Mucosa of descending colon (tissue), 3 donors: ENCODE measurements around the gene RIN3. TPM values are rescaled to one million over a fixed set of nuclear protein-coding genes. Genes with fewer than 3 reads are reported as not detected.
A peak's percentile ranks its signal among the peaks of the same experiment; 100 is the strongest.

Experiments
- ATAC-seq: fragments of 200-7000 bp; cut with Tn5 transposase; one replicate; pipeline ENCODE4 v1.9.1; 2020; ENCODE audit warnings: mild to moderate bottlenecking, moderate library complexity
- DNase-seq, 3 donors: peaks; one replicate each; pipeline ENCODE4 v3.0.0-alpha.2; 2020
- H3K36me3 ChIP-seq: fragments of 200-600 bp; one replicate; pipeline ENCODE4 v1.8.0; 2021; ENCODE audit warnings: low read depth, mild to moderate bottlenecking
- H3K4me1 ChIP-seq: fragments of 200-600 bp; one replicate; pipeline ENCODE4 v1.8.0; 2021; ENCODE audit warnings: low read depth, mild to moderate bottlenecking
- H3K4me3 ChIP-seq: fragments of 200-600 bp; one replicate; pipeline ENCODE4 v1.8.0; 2021; ENCODE audit warnings: mild to moderate bottlenecking
- H3K9me3 ChIP-seq: fragments of 200-600 bp; one replicate; pipeline ENCODE4 v1.8.0; 2021; ENCODE audit warnings: mild to moderate bottlenecking
- intact Hi-C, 2 donors: fragments of 100-400 bp; cut with DNase I in 1 of 2; cut with micrococcal nuclease in 1 of 2; formaldehyde crosslinking; loops; one replicate each; pipeline versions ENCODE4 v1.11.0 to v1.11.1; 2022; cut with DNase I, micrococcal nuclease
- total RNA-seq, 3 donors: library from RNA; stranded (reverse); fragmentation: NEBNext Ultra II Directional in 2 of 3; extraction: Animal tissue kit (Norgen Biotek cat#: 25700) in 2 of 3; gene quantifications; one replicate each; pipeline versions ENCODE4 v1.2.1 to v1.2.4, GENCODE V29; 2021 to 2023
- TF ChIP-seq, protein P1 (sequence below): fragments of 200-600 bp; IDR thresholded peaks from one replicate; pipeline ENCODE4 v1.8.0; 2022; ENCODE audit warnings: antibody characterized with exemption, mild to moderate bottlenecking
- donor health status: DM: no; HTN: no; CAD: no; lungs with moderate emphysema.
- donor health status: DM: no; HTN: no; CAD: no.
- donor health status: DM: no; HTN: yes; CAD: no.

RIN3 gene
- total RNA-seq, 3 donors from 2014 or later = 26.2 to 51.0 (median 32.9) TPM

DNA sequence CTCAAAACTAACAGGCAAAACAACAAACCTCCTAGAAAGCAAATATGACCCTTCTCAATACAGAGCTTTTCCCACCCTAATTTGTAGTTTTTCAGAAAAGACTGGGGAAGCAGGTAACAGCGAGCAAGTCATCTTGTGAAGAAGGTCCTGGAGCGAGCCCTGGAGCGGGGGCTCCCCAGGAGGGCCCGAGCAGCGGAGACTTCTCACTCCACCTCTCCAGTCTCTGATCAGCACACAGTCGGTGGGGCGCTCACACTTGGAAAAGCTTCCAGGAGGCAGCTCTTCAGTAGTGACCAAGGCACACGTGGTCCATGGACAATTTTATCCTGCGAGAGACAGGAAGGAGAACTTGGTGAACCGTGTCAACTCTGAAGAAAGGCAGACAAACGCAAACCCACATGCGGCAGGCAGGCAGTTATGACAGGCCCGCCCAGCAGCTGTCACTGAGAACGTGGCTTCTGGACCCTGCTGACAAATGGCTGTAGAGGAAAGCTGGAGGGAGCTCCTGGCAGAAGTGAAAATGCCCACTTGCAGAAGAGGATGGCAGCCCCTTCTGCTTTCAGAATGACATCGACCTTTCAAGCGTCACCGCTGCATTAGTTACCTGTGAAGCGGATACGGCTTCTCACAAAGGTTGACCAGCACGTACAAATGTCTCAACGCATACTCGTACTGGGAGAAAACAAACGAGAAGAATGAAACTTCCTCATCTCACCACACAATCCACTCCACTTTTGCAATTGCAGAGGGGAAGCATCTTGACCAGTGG lies 190.6 kb downstream of the RIN3 start:
- DNase-seq (peak; percentile 31 to 70 (median 41)), ATAC-seq (peak; percentile 84)
- Histone ChIP-seq H3K4me1 (no peaks in the 10 kb centered on the region), H3K36me3 (no peaks in the 10 kb centered on the region), H3K4me3 (no peak overlapping the region), H3K9me3 (no peaks in the 10 kb centered on the region)
- intact Hi-C loops = no loop called here
- TF ChIP-seq, protein P1, sequence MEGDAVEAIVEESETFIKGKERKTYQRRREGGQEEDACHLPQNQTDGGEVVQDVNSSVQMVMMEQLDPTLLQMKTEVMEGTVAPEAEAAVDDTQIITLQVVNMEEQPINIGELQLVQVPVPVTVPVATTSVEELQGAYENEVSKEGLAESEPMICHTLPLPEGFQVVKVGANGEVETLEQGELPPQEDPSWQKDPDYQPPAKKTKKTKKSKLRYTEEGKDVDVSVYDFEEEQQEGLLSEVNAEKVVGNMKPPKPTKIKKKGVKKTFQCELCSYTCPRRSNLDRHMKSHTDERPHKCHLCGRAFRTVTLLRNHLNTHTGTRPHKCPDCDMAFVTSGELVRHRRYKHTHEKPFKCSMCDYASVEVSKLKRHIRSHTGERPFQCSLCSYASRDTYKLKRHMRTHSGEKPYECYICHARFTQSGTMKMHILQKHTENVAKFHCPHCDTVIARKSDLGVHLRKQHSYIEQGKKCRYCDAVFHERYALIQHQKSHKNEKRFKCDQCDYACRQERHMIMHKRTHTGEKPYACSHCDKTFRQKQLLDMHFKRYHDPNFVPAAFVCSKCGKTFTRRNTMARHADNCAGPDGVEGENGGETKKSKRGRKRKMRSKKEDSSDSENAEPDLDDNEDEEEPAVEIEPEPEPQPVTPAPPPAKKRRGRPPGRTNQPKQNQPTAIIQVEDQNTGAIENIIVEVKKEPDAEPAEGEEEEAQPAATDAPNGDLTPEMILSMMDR = no peak

DNA sequence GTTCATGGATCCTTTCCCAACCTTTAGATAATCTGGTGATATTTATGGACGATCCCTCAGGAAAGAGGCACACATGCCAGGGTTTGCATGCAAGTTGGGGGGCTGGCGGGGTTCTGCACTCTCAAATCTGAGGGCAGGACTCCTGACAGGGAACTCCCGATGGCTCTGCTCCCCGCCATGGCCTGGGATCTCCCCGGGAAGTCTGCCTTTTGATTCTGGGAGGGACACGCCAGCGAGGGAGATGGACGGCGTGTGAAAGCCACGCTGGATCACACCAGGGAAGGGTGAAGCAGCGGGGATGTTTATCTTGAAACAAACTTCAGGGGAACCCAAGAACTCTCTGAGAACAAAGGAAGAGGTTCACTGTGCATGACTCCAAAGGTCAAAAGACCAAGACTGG lies 191.2 kb downstream of the RIN3 start:
- intact Hi-C loops = no loop called here
- no peaks in the 10 kb centered on the region for H3K36me3 ChIP-seq
- no peak overlapping the region for H3K4me3 ChIP-seq
- H3K9me3 ChIP-seq = no peaks in the 10 kb centered on the region
- no peaks in the 10 kb centered on the region for H3K4me1 ChIP-seq
- TF ChIP-seq, protein P1 = no peak
- DNase-seq (peak in 1 of 3 donors; percentile 20), ATAC-seq (no peak)

- H3K36me3 ChIP-seq = no peaks in the 10 kb centered on the region
- intact Hi-C loops = no loop called here
- no peak overlapping the region for H3K4me3 ChIP-seq
These were observed 192.8 kb downstream of the RIN3 start for GRCh38 chr14:92706386-92706785.

GRCh38 chr14:92709340-92710000 lies 195.9 kb downstream of the RIN3 start:
- intact Hi-C loops = no loop called here
- DNase-seq = no peak
- ATAC-seq = no peak
- TF ChIP-seq, protein P1 = no peak
- no peak overlapping the region for H3K4me3 ChIP-seq
- H3K4me1 ChIP-seq = no peaks in the 10 kb centered on the region
- H3K36me3 ChIP-seq = no peaks in the 10 kb centered on the region
- H3K9me3 ChIP-seq = no peaks in the 10 kb centered on the region

More at GRCh38 chr14:92706386-92706785, 192.8 kb downstream of the RIN3 start:
- H3K9me3 ChIP-seq = no peaks in the 10 kb centered on the region
- no peak for ATAC-seq
- peak in 1 of 3 donors; percentile 12 for DNase-seq
- TF ChIP-seq, protein P1 = no peak
- H3K4me1 ChIP-seq = no peaks in the 10 kb centered on the region

- H3K36me3 ChIP-seq = no peaks in the 10 kb centered on the region
- intact Hi-C loops = loop anchor here in 1 of 2 donors (10.0 kb wide), 1 partner anchor 75 kb away; no protein-coding TSS in a partner anchor
- TF ChIP-seq, protein P1 = no peak
- H3K4me3 ChIP-seq = no peak overlapping the region
- no peaks in the 10 kb centered on the region for H3K4me1 ChIP-seq
- ATAC-seq (no peak), DNase-seq (no peak)
- H3K9me3 ChIP-seq = no peaks in the 10 kb centered on the region
These were observed 196.4 kb downstream of the RIN3 start for GRCh38 chr14:92710001-92710341.
